Panc1 (cell line): ENCODE measurements around the gene LY6G5B. TPM values are rescaled to one million over a fixed set of nuclear protein-coding genes. Genes with fewer than 3 reads are reported as not detected.

Experiments used
- ATAC-seq: fragments of 200-7000 bp; cut with Tn5 transposase; 2 replicates; pipeline ENCODE4 v1.9.1; 2020; ENCODE audit warnings: mild to moderate bottlenecking, moderate library complexity
- BruUV-seq: library from RNA; stranded (reverse); fragments of 400-500 nt; replicated peaks from 2 replicates; lab custom pipeline; 2021; lab: Mats Ljungman, UMichigan
- CTCF ChIA-PET: fragments of 300-600 bp; sonication (Branson Sonifier 250); formaldehyde crosslinking; loops from one replicate; lab custom pipeline; 2022; ENCODE audit warnings: antibody characterized with exemption; lab: Charles Lee
- POLR2A ChIA-PET: fragments of 300-600 bp; sonication (Branson Sonifier 250); formaldehyde crosslinking; loops from one replicate; lab custom pipeline; 2022; ENCODE audit warnings: antibody characterized with exemption; lab: Charles Lee
- DNase-seq: peaks from one replicate; pipeline ENCODE4 v3.0.0-alpha.2; 2010; ENCODE audit warnings: low read depth, low spot score
- H3K27ac ChIP-seq: 2 replicates; pipeline ENCODE4 v1.5.1; 2011; ENCODE audit warnings: mild to moderate bottlenecking, low read length, inconsistent platforms
- H3K27me3 ChIP-seq: fragments of 200-500 bp; sonication (Bioruptor generic); 2 replicates; pipeline ENCODE4 v1.6.0; 2014; ENCODE audit warnings: low read length, inconsistent platforms; ENCODE audit not compliant: control insufficient read depth, insufficient read depth
- H3K36me3 ChIP-seq: fragments of 200-500 bp; sonication (Bioruptor generic); 2 replicates; pipeline ENCODE4 v1.5.1; 2014; ENCODE audit warnings: inconsistent platforms, mild to moderate bottlenecking, low read length, moderate library complexity; ENCODE audit not compliant: control insufficient read depth, insufficient read depth
- H3K4me1 ChIP-seq: 2 replicates; pipeline ENCODE4 v1.5.1; 2011; ENCODE audit warnings: inconsistent platforms, mild to moderate bottlenecking, low read length, moderate library complexity; ENCODE audit not compliant: control insufficient read depth, insufficient read depth
- H3K4me3 ChIP-seq, 2 experiments: 2 replicates each; pipeline ENCODE4 v1.5.1; 2011 to 2012; ENCODE audit warnings: low read depth in 2 of 2, low read length in 2 of 2, mild to moderate bottlenecking in 2 of 2, inconsistent platforms in 1 of 2, moderate library complexity in 1 of 2
- H3K9me3 ChIP-seq: fragments of 200-500 bp; sonication (Bioruptor generic); 2 replicates; pipeline ENCODE4 v1.5.1; 2014; ENCODE audit warnings: low read depth, mild to moderate bottlenecking, inconsistent platforms, low read length, moderate library complexity; ENCODE audit not compliant: control insufficient read depth, insufficient read depth
- POLR2AphosphoS5 ChIP-seq: IDR thresholded peaks from 2 replicates; pipeline ENCODE4 v1.6.1; 2012; ENCODE audit warnings: mild to moderate bottlenecking, low read depth, low read length, moderate library complexity
- REST ChIP-seq, 2 experiments: IDR thresholded peaks; 2 replicates each; pipeline ENCODE4 v1.6.1; 2011 to 2012; ENCODE audit warnings: low read depth in 2 of 2, control low read depth in 1 of 2, low read length in 1 of 2, mild to moderate bottlenecking in 1 of 2, moderate library complexity in 1 of 2; ENCODE audit not compliant: insufficient read depth in 1 of 2
- SIN3A ChIP-seq: IDR thresholded peaks from 2 replicates; pipeline ENCODE4 v1.6.1; 2012; ENCODE audit warnings: low read depth, mild to moderate bottlenecking, low read length, moderate library complexity, borderline replicate concordance; ENCODE audit not compliant: insufficient read depth
- TCF7L2 ChIP-seq: IDR thresholded peaks from 2 replicates; pipeline ENCODE4 v1.6.1; 2011; ENCODE audit warnings: mild to moderate bottlenecking, low read depth, low read length, inconsistent platforms
- in situ Hi-C: cut with HindIII; loops from 2 replicates; pipeline ENCODE4 v1.10.0; 2016; ENCODE audit warnings: low sequenced_read_pairs, low pct_unique_long_range_greater_than_20kb
- intact Hi-C: fragments of 100-400 bp; cut with micrococcal nuclease; formaldehyde crosslinking; loops from one replicate; pipeline ENCODE4 v1.10.0; 2022; ENCODE audit not compliant: unreplicated experiment
- total RNA-seq: library from RNA; stranded (reverse); gene quantifications from one replicate; pipeline ENCODE4 v1.2.1, GENCODE V29; 2021; ENCODE audit not compliant: unreplicated experiment
- TF ChIP-seq, protein P1 (sequence below): fragments of 450-650 bp; IDR thresholded peaks from 2 replicates; pipeline ENCODE4 v1.5.1; 2017; ENCODE audit warnings: mild to moderate bottlenecking

Gene LY6G5B
- total RNA-seq, 1 experiment from 2014 or later = 21.2 TPM

- POLR2A ChIA-PET = no interaction called here
Observed at GRCh38 chr6:31712296-31712695, 42.5 kb downstream of the LY6G5B start.

DNA sequence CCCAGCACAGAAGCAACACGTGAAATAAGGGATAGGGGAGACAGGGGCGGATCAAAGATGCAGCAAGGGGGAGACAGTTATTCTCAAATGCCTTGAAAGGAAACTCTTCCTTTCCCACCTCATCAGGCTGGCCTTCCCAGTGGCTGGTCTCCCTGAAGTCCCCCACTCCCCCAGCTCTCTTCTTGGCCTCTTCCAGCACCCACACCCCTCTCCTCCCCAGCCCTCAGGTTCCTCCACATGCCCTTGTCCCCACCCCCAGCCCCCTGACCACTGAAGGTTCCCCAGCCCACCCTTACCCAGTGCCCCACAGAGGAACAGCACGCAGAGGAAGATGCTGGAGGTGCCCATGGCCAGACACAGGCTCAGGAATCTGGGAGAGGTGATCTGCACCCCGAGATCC, 43.7 kb downstream of the LY6G5B start:
- ATAC-seq (no peak), DNase-seq (no peak)
- no peak overlapping the region for H3K4me3 ChIP-seq
- no peaks in the 10 kb centered on the region for H3K9me3 ChIP-seq
- no peak overlapping the region for H3K27ac ChIP-seq
- in situ Hi-C loops = no loop called here
- no TSS peak for BruUV-seq
- intact Hi-C loops = no loop called here
- H3K27me3 ChIP-seq = no peaks in the 10 kb centered on the region
- TF ChIP-seq, protein P1, sequence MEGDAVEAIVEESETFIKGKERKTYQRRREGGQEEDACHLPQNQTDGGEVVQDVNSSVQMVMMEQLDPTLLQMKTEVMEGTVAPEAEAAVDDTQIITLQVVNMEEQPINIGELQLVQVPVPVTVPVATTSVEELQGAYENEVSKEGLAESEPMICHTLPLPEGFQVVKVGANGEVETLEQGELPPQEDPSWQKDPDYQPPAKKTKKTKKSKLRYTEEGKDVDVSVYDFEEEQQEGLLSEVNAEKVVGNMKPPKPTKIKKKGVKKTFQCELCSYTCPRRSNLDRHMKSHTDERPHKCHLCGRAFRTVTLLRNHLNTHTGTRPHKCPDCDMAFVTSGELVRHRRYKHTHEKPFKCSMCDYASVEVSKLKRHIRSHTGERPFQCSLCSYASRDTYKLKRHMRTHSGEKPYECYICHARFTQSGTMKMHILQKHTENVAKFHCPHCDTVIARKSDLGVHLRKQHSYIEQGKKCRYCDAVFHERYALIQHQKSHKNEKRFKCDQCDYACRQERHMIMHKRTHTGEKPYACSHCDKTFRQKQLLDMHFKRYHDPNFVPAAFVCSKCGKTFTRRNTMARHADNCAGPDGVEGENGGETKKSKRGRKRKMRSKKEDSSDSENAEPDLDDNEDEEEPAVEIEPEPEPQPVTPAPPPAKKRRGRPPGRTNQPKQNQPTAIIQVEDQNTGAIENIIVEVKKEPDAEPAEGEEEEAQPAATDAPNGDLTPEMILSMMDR = no peak
- no peak for TF ChIP-seq REST (IDR thresholded peaks at IDR 0.05; ENCODE audit: insufficient read depth in 1 of 2, low read depth in 2 of 2, low read length in 1 of 2)
- no peak for TF ChIP-seq TCF7L2
- no peak for TF ChIP-seq SIN3A
- TF ChIP-seq POLR2AphosphoS5 = no peak
- POLR2A ChIA-PET = interaction anchor here (0.6 kb wide), 1 partner anchor 107 kb away, joined by 3 read pairs; no protein-coding TSS in a partner anchor
- CTCF ChIA-PET = no interaction called here
- H3K36me3 ChIP-seq = no peaks in the 10 kb centered on the region
- no peaks in the 10 kb centered on the region; the same call in 1 of the 2 replicates for H3K4me1 ChIP-seq

More at GRCh38 chr6:31712296-31712695, 42.5 kb downstream of the LY6G5B start:
- intact Hi-C loops = no loop called here
- no peaks in the 10 kb centered on the region for H3K36me3 ChIP-seq
- H3K9me3 ChIP-seq = no peaks in the 10 kb centered on the region
- ATAC-seq (peak; percentile 87), DNase-seq (no peak)
- H3K27me3 ChIP-seq = no peaks in the 10 kb centered on the region
- no TSS peak for BruUV-seq
- H3K4me1 ChIP-seq = no peaks in the 10 kb centered on the region; the same call in 1 of the 2 replicates
- TF ChIP-seq, protein P1 = no peak
- no peak for TF ChIP-seq POLR2AphosphoS5
- no peak overlapping the region for H3K27ac ChIP-seq
- in situ Hi-C loops = no loop called here
- no peak overlapping the region for H3K4me3 ChIP-seq
- CTCF ChIA-PET = interaction anchor here (0.6 to 1.1 kb wide), 2 partner anchors 13 to 18 kb away, joined by 3 to 8 read pairs; no protein-coding TSS in a partner anchor
